ENCODE results near the gene HAUS3. TPM values are rescaled to one million over a fixed set of nuclear protein-coding genes. Genes with fewer than 3 reads are reported as not detected.

The HAUS3 gene
- total RNA-seq, 1 experiment from 2014 or later, result 17.3 TPM

DNA sequence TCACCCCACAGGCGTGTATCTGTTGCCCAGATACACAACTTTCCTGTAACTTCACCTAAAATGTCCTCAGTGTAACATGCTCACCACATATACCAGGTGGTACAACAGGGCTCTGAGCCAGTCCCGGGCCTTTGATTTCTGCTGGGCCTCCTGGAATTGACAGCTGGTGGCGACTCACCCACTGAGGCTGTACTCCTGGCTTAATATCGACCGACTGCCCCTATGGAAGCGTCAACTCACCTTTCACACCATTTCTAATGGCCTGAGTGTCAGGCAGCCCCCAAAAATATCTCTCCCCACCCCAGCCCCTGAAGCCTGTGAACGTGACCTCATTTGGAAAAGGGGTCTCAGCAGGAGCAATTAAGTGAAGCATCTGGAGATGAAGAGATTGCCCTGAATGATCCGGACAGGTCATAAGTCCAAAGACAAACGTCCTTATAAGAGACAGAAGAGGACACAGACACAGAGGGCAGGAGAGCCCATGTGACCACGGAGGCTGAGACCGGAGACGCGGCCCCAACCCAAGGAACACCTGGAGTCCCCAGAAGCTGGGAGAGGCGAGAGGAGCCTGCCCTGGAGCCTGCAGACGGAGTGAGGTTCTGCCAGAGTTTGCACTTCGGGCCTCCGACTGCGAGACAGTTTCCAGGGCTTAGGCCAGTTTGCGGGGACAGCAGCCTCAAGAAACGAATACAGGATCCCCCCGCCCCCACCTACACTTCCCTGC lies 32.6 kb upstream of the HAUS3 start:
- Histone ChIP-seq H4K20me1 (ENCODE audit: insufficient read depth) (no peaks in the 10 kb centered on the region), H3K4me2 (ENCODE audit: low read length) (no peak overlapping the region), H3K27ac (ENCODE audit: low read depth, low read length) (no peak overlapping the region), H3K27me3 (ENCODE audit: insufficient read depth, low read length) (no peaks in the 10 kb centered on the region), H2AFZ (ENCODE audit: low read depth, low read length, poor library complexity, severe bottlenecking) (no peak overlapping the region), H3K79me2 (ENCODE audit: insufficient read depth, low read length) (no peaks in the 10 kb centered on the region), H3K9me3 (ENCODE audit: control insufficient read depth in 1 of 2, insufficient read depth in 1 of 2, low read depth in 1 of 2, low read length in 2 of 2) (no peaks in the 10 kb centered on the region), H3K4me3 (replicated peaks in 1 of 2; ENCODE audit: low read depth in 1 of 2, low read length in 2 of 2) (no peak overlapping the region), H3K36me3 (ENCODE audit: control insufficient read depth in 1 of 2, insufficient read depth in 2 of 2, low read length in 2 of 2) (no peaks in the 10 kb centered on the region), H3K9me2 (ENCODE audit: insufficient read depth) (no peaks in the 10 kb centered on the region), H3K4me1 (ENCODE audit: control insufficient read depth in 1 of 2, insufficient read depth in 2 of 2, low read length in 2 of 2) (no peaks in the 10 kb centered on the region), H3K9ac (ENCODE audit: low read length) (no peak overlapping the region)
- ChIA-PET POLR2A (no interaction called here), RAD21 (ENCODE audit: low non-redundant PET in 1 of 2, low total read pairs in 2 of 2, uncharacterized antibody in 2 of 2, unreplicated experiment in 2 of 2) (no interaction called here), CTCF (no interaction called here)
- intact Hi-C loops (cut with micrococcal nuclease), result no loop called here
- no peak for TF ChIP-seq RAD21 (IDR thresholded peaks at IDR 0.05; ENCODE audit: low read depth)
- no peak for TF ChIP-seq CBX3 (IDR thresholded peaks at IDR 0.05; ENCODE audit: low read depth)
- TF ChIP-seq, protein P1, sequence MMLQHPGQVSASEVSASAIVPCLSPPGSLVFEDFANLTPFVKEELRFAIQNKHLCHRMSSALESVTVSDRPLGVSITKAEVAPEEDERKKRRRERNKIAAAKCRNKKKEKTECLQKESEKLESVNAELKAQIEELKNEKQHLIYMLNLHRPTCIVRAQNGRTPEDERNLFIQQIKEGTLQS (IDR thresholded peaks at IDR 0.05), result no peak
- TF ChIP-seq SRF (IDR thresholded peaks at IDR 0.05; ENCODE audit: low read depth), result no peak
- TF ChIP-seq, protein P2, sequence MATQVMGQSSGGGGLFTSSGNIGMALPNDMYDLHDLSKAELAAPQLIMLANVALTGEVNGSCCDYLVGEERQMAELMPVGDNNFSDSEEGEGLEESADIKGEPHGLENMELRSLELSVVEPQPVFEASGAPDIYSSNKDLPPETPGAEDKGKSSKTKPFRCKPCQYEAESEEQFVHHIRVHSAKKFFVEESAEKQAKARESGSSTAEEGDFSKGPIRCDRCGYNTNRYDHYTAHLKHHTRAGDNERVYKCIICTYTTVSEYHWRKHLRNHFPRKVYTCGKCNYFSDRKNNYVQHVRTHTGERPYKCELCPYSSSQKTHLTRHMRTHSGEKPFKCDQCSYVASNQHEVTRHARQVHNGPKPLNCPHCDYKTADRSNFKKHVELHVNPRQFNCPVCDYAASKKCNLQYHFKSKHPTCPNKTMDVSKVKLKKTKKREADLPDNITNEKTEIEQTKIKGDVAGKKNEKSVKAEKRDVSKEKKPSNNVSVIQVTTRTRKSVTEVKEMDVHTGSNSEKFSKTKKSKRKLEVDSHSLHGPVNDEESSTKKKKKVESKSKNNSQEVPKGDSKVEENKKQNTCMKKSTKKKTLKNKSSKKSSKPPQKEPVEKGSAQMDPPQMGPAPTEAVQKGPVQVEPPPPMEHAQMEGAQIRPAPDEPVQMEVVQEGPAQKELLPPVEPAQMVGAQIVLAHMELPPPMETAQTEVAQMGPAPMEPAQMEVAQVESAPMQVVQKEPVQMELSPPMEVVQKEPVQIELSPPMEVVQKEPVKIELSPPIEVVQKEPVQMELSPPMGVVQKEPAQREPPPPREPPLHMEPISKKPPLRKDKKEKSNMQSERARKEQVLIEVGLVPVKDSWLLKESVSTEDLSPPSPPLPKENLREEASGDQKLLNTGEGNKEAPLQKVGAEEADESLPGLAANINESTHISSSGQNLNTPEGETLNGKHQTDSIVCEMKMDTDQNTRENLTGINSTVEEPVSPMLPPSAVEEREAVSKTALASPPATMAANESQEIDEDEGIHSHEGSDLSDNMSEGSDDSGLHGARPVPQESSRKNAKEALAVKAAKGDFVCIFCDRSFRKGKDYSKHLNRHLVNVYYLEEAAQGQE (IDR thresholded peaks at IDR 0.05; ENCODE audit: low read depth), result no peak
- TF ChIP-seq EZH2phosphoT487 (IDR thresholded peaks at IDR 0.05; ENCODE audit: borderline replicate concordance), result no peak
- no peak for TF ChIP-seq POLR2A (IDR thresholded peaks at IDR 0.05; ENCODE audit: borderline replicate concordance, extremely low read depth, insufficient read depth, insufficient read length)
- TF ChIP-seq, protein P3, sequence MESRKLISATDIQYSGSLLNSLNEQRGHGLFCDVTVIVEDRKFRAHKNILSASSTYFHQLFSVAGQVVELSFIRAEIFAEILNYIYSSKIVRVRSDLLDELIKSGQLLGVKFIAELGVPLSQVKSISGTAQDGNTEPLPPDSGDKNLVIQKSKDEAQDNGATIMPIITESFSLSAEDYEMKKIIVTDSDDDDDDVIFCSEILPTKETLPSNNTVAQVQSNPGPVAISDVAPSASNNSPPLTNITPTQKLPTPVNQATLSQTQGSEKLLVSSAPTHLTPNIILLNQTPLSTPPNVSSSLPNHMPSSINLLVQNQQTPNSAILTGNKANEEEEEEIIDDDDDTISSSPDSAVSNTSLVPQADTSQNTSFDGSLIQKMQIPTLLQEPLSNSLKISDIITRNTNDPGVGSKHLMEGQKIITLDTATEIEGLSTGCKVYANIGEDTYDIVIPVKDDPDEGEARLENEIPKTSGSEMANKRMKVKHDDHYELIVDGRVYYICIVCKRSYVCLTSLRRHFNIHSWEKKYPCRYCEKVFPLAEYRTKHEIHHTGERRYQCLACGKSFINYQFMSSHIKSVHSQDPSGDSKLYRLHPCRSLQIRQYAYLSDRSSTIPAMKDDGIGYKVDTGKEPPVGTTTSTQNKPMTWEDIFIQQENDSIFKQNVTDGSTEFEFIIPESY (IDR thresholded peaks at IDR 0.05; ENCODE audit: extremely low read depth, insufficient replicate concordance, low read length), result no peak
- TF ChIP-seq EZH2 (IDR thresholded peaks at IDR 0.05), result no peak
- no peak for TF ChIP-seq CEBPB (IDR thresholded peaks at IDR 0.05; ENCODE audit: low read depth)
- TF ChIP-seq ZFX (IDR thresholded peaks at IDR 0.05), result no peak
- no TSS peak for BruUV-seq (replicated peaks)
- DNase-seq (ENCODE audit: low read depth, low spot score), result no peak
- ATAC-seq, result no peak
